T-helper 1 cell treated with Interleukin-12 subunit alpha and Interleukin-12 subunit beta and Interleukin-4 antibody, amounts not matched to agents 30 ng/mL and 1 ng/mL, for 36 hours (primary cell): ENCODE data around the gene MIB1. TPM values are rescaled to one million over a fixed set of nuclear protein-coding genes. Genes with fewer than 3 reads are reported as not detected.

Experiments used
- intact Hi-C: fragments of 100-400 bp; cut with micrococcal nuclease; formaldehyde crosslinking; loops from one replicate; pipeline ENCODE4 v1.15.1; 2024
- total RNA-seq: library from RNA; stranded (reverse); gene quantifications from 2 replicates; pipeline ENCODE4 v1.2.3, GENCODE V29; 2022

MIB1 gene
- total RNA-seq, 1 donor from 2014 or later = 26.4 TPM

DNA sequence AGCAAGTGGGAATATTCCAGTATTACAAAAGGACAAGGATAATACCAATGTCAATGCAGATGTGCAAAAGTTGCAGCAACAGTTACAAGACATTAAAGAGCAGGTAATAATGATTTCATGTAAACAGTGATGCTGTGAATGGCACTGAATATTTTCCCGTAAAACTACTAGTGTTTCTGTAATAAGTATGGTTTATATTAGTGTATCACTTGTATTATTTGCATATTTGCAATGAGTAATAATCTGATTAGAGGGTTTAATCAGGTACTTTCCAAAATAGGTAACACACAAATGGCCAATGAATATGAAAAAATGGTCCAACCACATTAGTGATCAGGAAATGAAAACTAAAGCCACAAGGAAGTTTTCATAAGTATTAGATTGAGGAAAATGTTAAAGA is 118.0 kb downstream of the MIB1 start:
- intact Hi-C loops = no loop called here

- intact Hi-C loops = no loop called here
Measured at GRCh38 chr18:21864386-21864785, 123.8 kb downstream of the MIB1 start.

DNA sequence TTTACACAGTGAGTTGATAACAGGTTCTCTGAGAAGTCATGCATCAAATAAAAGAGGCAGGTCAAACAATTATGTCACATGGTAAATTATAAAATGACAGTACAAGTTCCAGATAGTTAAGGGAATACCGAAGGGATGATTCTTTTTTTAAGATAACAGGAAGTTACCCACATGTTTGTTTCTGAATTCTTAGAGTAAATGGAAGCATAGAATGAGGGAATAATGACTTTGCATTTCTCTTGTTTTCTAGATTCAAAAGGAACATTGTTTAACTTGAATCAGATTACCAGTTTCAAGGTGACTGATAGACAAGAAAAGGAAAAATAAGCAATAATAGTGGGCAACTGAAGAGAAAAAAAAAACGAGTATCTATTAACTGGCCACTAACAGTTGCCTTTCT is 124.5 kb downstream of the MIB1 start:
- intact Hi-C loops = no loop called here

GRCh38 chr18:21868770-21869169 is 128.2 kb downstream of the MIB1 start:
- intact Hi-C loops = no loop called here

GRCh38 chr18:21889570-21889969 is 149.0 kb downstream of the MIB1 start:
- intact Hi-C loops = no loop called here

DNA sequence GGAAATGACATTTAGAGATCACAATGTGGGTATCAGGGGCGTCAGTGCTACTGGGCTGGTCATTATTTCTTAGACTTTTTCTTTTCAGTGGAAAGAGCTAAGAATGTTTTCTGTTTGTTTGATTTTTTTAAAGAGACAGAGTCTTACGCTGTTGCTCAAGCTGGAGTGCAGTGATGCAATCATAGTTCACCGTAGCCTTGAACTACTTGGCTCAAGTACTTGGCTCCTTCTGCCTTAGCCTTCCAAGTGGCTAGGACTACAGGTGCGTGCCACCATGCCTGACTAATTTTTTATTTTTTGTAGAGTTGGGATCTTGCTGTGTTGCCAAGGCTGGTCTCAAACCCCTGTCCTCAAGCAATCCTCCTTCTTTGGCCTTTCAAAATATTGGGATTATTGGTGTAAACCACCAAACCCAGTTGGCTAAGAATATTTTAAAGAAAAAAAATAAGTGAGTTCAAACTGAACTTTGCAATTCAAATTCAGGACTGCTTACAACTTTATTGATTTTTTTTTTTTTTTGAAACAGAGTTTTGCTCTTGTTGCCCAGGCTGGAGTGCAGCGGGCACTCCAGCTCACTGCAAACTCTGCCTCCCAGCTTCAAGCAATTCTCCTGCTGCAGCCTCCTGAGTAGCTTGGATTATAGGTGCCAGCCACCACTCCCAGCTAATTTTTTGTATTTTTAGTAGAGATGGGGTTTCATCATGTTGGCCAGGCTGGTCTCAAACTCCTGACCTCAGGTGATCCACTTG is 154.2 kb downstream of the MIB1 start:
- intact Hi-C loops = loop anchor here (5.0 to 10.0 kb wide), 2 partner anchors 410 to 808 kb away; no protein-coding TSS in a partner anchor

DNA sequence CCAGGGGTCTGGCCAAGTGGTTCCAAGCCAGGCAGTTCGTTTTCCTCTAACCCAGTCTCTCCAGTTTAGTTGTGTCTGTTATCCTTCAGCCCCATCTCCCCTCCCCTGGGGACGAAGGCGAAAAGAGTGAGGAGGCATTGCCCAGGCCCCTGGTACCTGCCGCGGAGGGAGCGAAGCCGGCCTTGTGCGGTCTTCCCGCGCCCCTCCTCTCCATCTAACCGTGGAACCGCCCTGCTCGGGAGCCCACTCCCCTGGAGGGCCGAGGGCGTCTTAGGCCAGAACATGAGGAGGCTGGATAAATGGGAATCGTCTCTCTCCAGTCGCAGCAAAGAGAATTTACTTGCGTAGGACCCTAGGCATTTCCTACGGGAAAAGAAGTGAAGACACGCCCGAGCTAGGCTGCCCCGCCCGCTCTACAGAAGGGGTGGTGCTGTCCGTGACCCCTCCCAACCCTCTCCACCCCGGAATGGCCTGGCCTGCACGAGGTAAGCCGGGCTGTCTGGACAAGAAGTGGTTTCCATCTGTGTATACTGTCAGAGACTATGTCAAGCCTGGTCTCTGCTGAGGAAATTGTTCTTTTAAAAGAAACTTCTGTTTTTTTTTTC is 156.2 kb downstream of the MIB1 start:
- intact Hi-C loops = loop anchor here (1.0 to 10.0 kb wide), 4 partner anchors 59 to 805 kb away; no protein-coding TSS in a partner anchor

GRCh38 chr18:21897811-21898210 is 157.2 kb downstream of the MIB1 start:
- intact Hi-C loops = loop anchor here (1.0 to 10.0 kb wide), 4 partner anchors 58 to 804 kb away; no protein-coding TSS in a partner anchor

- intact Hi-C loops = no loop called here
Measured at GRCh38 chr18:21900605-21901352, 160.2 kb downstream of the MIB1 start.

GRCh38 chr18:21901423-21901945 is 160.9 kb downstream of the MIB1 start:
- intact Hi-C loops = no loop called here

DNA sequence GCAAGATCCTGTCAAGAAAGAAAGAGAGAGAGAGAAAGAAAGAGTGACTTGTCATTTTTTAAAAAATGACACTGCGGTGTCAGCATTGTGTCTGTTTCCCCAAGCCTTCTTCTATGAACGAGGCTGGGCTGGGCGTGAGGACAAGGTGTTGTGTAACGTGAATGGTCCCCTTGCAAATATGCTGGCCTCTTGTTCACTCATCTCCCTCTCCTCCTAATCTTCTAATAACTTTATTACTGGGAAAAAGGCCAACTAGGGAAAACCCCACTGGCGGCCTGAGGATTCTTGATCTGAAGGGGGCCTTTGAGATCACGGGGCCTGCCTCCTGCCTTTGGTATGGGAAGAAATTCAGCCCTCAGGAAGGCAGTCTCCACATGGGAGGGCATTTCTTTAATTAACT is 163.1 kb downstream of the MIB1 start:
- intact Hi-C loops = no loop called here

- intact Hi-C loops = no loop called here
Measured at GRCh38 chr18:21904856-21905255, 164.3 kb downstream of the MIB1 start.

DNA sequence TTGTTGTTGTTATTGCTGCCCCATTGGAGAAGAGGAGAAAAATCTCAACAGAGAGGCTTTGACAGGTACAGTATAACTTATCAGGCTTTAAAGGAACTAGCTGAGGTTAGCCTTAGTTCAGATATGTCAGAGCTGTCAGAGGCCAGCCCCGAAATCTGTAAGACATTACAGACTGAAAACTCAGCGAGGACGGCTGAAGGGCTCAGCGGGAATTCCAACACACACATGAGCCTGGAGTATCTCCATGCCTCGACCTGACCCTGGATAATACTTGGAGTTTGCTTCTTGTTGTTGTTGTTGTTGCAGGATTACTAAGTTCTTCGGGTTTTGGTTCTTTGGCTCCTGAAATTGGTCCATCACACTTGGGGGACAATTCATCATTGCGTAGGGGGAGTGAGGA is 166.9 kb downstream of the MIB1 start:
- intact Hi-C loops = no loop called here

DNA sequence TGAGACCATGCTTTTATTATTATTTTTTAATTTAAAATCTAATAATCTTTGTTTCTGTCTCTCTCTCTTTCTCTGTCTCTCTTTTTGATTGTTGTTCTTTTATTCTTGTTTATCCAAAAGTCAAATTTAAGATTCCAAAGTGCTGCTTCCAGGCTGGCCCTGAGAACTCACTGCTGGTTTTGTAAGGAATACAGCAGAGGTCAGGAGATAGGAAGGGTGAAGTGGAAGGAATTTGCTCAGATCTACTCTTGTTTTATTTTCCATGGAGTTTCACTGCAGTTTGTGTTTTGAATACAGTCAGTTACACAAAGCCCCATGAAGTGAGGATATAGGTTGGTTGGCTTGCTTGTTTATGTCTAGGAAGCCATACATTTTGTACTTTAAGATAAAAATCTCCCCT is 168.1 kb downstream of the MIB1 start:
- intact Hi-C loops = no loop called here

DNA sequence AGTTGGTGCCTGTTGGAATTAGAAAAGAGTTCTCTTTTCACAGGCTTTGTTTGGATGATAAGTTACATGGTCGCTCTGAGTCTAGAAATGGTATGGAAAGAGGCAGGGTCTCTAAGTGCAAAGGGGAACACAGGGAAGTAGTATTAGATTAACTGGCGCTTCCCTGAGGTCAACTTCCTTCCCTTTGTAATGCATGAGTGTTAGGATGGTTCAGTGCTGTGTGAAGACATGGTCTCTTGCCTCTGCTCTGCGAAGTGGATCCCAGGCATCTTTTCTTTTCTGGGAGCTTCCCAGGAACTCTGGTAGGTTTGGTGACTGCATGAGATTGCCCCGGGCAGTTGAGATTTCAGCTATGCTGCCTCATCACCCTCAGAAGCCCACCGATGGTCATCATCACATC is 170.3 kb downstream of the MIB1 start:
- intact Hi-C loops = loop anchor here (5.0 kb wide), 1 partner anchor 46 kb away; no protein-coding TSS in a partner anchor

GRCh38 chr18:21911551-21911950 is 171.0 kb downstream of the MIB1 start:
- intact Hi-C loops = loop anchor here (5.0 kb wide), 1 partner anchor 46 kb away; no protein-coding TSS in a partner anchor

DNA sequence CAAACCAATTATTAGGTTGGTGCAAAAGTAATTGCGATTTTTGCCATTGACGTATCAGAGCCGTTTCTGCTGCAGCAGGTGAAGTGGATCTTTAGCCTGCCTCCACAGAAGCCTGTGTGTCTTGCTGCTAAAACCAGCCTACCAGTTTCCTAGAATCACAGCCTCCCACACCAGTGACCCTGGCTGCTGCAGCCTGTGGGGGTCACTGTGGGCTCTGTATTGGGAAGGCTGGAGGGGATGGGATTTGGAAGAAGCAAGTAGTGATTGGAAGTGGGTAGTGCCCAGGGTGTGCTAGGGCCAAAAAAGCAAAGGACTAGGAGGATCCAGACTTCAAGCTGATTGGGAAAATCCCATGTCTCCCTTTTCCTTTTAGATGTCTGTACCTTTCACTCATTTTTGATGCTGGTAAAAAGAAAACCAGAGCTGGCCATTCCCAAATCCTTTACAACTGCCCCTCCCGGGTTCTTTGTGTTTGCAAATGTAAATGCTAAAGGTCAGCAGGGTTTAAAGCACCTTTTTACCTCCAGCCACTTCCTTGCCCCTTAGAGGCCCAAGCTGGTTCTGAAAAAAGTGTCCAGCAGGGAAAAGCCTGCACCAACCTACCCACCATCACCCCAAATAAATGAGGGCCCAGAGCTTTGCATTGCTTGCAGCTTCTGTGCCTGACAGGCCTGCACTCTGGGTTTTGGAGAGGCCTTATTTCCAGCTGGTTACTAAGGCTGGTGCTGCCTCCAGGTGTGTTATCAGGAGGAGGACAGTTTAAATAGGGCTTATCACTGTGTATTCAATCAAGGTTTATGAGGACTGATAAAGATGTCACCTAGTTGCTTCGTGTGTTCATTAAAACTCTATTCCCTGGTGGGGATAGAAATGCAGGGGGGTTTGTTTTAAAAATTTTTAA is 172.0 kb downstream of the MIB1 start:
- intact Hi-C loops = loop anchor here (5.0 kb wide), 1 partner anchor 45 kb away; no protein-coding TSS in a partner anchor

DNA sequence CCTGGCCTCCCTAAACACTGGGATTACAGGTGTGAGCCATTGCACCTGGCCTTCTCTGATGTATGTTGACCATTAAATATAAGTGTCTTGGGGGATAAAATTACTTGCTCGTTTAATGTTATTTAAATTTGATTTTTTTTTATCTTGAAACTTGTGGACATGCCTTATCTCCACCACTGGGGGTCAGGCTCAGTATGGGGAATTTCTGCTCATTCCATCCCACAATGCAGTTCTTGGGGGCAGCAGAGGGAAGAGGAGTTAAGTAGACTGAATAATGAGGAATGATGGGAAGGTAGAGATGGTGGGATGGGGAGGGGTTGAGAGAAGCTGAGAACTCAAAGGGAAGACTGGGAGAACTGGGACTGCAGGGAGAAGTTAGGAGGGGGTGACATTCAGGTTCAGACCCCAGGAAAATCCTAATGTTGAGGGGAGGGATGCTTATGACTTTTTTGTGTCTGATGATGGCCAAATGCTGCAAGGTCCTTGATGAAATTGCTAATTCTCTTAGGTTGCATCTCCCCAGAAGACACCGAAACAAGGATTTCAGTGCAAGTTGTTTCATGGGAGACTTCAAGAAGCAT is 174.2 kb downstream of the MIB1 start:
- intact Hi-C loops = loop anchor here (5.0 kb wide), 1 partner anchor 42 kb away; no protein-coding TSS in a partner anchor

GRCh38 chr18:21915546-21915945 is 175.0 kb downstream of the MIB1 start:
- intact Hi-C loops = no loop called here

DNA sequence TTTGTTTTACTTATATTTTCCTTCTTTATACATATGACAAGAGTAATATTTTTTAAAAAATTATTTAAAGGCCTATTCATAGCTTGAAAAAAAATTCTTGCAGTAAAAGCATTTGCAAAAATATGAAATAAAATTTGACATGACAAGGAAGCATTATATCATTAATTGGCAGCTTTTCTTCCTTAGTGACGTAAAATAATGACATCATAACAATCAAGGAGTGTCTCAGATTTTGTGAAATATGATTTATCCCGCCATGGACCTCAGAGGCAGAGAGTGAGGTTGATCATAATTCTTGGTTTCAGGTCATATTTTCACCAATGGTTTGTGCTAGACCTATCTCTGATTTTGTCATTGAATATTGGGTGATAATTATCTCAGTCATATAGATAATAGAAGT is 176.0 kb downstream of the MIB1 start:
- intact Hi-C loops = no loop called here
